Measurements from ENCODE around the gene TMEM212. TPM values are rescaled to one million over a fixed set of nuclear protein-coding genes. Genes with fewer than 3 reads are reported as not detected.
"Not testable (repeated sequence)": the region's sequence is repeated elsewhere in the genome, so short reads cannot be mapped to it uniquely, and the experiment has no call there.

The TMEM212 gene
- total RNA-seq, 1 experiment from 2014 or later: not detected

DNA sequence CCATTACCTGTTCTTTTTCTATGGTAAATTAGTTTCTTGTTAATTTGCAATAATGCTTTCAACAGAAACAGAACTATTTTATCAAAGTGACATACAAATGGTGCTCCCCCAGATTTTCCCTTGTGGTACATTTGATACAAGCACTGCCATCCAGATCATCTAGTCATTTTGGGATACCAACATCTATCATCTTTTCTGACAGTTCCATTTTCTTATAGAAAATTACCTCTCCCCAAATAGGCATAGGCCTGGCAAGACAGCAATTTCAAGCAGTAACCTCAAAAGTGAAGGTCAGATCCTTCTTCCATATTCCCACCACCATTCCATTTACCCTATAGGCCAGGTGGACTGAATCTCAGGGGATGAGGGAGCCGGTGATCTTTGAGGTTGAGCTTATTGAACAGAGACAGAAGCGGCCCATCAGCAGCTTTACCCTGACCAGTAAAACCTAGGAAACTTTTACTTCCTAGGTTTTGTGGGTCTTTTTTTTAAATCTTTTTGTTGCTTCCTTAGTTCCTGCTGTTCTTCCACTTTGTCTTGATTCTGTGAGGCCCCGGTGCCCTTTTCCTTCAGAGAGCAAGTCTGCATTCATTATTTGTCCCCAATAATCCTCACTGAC is 29.8 kb upstream of the TMEM212 start:
- no peak for DNase-seq (ENCODE audit: low spot score)

GRCh38 chr3:171813897-171814460 is 29.2 kb upstream of the TMEM212 start:
- DNase-seq (ENCODE audit: low spot score): no peak

GRCh38 chr3:171814662-171815061 is 28.5 kb upstream of the TMEM212 start:
- DNase-seq (ENCODE audit: low spot score): not testable (repeated sequence)

DNA sequence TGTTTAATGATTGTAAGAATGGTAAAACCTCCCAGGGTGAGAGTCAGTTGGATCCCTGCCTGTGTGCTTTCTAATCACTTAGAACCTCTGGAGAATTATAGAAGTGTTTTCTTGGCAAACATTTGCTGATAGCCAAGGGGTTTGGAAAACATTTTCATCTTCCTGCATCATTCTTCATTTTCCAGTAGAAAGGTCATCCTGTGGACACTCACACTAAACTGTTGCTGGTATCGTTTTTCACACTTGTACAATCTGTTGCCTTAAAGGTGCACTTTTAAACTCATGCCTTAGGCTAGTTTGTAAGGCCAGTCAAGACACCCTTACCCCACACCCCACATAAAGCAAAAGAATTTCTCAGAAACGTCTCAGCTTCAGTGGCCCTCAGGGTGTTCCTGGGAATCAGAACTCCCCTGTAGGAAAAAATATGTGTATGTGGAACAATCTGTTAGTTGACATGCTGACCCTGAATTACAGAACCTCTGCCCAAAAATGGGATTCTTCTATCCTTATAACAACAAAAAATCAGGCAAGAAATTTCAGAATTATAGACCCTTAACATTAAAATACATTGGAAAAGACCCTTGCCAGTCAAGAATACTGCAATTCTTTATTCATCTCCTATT is 27.1 kb upstream of the TMEM212 start:
- no peak for DNase-seq (ENCODE audit: low spot score)

DNA sequence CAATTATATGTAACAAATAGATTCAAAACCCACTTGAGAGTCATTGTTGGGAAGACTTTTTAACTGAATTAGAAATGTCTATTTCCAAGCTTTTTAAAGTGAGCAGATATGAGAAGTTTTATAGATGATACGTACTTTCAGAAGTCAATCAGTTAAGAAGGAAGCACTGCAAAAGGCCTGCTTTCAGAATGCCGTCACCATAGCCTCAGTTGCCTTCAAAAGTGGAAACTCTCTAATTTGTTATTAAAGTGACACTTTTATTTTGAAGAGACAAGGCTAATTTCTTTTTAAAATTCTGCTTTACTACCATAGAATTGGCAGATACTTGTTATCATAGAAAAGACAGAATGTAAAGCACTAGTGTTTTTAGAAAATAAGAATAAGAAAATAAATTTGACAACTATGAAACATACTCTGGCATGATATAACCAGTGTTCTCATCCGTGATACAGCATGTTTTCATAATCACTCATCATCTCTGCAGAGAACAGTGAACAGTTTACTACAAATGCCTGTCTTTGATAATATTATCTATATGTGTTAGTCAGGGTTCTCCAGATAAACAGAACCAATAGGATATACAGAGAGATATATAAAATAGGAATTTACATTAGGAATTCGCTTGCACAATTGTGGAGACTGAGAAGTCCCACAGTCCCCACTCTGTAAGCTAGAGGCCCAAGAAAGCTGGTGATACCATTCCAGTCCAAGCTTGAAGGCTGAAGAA is 25.9 kb upstream of the TMEM212 start:
- no peak for DNase-seq (ENCODE audit: low spot score)

GRCh38 chr3:171821044-171821443 is 22.1 kb upstream of the TMEM212 start:
- no peak for DNase-seq (ENCODE audit: low spot score)

DNA sequence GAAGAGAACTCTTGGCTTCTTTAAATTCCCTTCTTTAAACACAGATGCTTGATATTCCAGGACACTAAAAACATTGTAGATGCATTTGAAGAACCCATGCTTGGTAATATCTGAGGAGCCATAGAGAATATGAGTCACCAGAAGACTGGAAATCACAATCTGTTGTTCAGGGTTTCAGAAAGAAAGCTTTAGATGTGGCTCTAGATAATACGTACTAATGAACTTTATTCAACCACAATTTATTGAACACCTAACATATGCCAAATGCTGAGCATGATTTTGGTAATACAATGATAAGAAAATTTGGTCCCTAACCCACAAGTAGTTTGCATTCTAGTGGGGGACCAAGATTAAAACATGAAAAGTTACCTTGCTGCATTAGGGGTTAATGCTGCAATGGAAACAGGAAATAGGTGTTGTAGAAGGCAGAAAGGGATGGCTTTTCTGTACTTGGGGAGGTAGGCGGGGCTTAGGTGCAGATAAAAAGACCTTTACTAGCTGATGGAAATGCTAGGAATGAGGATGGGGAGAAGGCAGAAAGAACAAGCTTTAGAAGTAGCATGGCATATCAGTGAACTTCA is 21.3 kb upstream of the TMEM212 start:
- no peak for DNase-seq (ENCODE audit: low spot score)

- no peak for DNase-seq (ENCODE audit: low spot score)
These were observed 20.6 kb upstream of the TMEM212 start for GRCh38 chr3:171822431-171823106.

GRCh38 chr3:171824116-171824515 is 19.0 kb upstream of the TMEM212 start:
- DNase-seq (ENCODE audit: low spot score): no peak

DNA sequence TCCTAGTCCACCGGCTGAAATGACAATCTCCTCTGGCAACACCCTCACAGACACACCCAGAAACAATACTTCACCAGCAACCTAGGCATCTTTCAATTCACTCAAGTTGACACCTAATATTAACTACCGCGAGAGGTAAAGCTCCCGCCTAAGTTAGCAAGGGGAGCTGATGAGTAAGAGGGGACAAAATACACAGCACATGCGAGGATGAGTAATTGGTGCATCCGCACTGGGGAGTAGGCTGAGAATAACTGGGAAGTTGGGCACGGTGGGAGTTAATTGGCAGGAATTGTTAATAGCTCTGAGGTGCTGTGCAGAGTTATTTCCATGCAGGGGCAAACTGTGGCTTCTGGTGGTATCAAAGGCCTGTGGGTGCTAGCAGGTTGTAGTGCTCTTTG is 18.3 kb upstream of the TMEM212 start:
- no peak for DNase-seq (ENCODE audit: low spot score)

GRCh38 chr3:171825222-171825828 is 17.8 kb upstream of the TMEM212 start:
- DNase-seq (ENCODE audit: low spot score): peak; percentile 72

- DNase-seq (ENCODE audit: low spot score): no peak
These were observed 15.8 kb upstream of the TMEM212 start for GRCh38 chr3:171827385-171827784.

DNA sequence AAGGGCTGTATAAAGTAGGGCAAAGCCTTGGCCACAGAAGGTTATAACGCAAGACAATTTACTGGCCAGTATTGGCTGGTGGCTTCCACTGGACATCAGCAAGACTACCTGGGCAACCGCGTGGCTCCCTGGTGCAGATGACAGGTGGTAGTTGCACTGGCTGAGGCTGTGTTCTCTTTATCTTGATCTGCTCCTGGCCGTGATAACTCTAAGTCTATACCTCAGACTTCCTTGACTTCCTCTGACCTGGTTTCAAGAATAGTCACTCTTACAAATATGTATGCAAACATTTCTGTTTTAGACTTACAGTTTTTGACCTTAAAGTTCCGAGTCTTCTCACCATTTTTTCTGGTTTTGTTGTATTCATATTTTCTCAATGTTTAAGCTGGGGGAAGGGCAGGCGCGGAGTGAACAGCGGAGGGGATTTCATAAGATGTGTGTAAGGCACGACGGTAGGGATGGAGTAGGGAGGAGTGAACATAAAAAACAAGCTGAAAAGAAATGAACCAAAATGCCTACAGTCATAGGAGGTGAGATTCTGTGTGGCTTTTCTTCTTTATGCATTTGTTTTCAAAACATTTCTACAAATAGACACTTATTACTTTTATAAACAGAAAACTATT is 15.2 kb upstream of the TMEM212 start:
- no peak for DNase-seq (ENCODE audit: low spot score)

GRCh38 chr3:171828902-171829770 is 14.0 kb upstream of the TMEM212 start:
- no peak for DNase-seq (ENCODE audit: low spot score)

DNA sequence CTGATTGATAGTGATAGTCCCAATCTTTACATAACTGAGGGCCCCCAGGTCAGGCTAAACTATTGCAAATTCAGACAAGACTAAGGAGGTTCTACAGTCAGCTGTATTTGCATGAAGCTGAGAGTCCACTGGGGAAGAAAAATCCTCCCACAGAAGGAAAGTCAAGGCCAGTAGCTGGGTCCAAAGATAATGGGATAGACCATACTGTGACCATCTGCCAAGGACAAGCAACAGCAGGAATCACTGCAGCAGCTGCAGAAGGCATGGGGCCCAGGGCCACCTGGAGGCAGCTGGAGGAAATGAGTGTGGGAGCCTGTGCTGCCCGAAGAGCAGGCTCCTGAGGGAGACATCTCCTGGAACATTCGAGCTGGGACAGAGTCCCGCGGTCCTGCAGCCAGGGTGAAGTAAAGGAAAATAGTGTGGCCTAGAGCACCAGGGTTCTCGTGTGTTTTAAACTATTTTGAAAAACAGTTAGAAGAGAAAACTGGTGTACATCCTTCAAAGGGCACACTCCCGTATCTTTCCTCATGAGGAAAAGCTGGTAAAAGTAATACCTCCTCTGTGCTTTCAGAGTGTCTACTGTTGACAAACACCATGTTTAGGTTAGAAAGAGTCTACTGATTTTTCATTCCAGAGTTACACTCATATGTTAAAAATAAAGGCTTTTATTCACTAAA is 13.2 kb upstream of the TMEM212 start:
- DNase-seq (ENCODE audit: low spot score): peak; percentile 80

GRCh38 chr3:171830518-171830875 is 12.7 kb upstream of the TMEM212 start:
- no peak for DNase-seq (ENCODE audit: low spot score)

- no peak for DNase-seq (ENCODE audit: low spot score)
These were observed 11.2 kb upstream of the TMEM212 start for GRCh38 chr3:171831936-171832335.

DNA sequence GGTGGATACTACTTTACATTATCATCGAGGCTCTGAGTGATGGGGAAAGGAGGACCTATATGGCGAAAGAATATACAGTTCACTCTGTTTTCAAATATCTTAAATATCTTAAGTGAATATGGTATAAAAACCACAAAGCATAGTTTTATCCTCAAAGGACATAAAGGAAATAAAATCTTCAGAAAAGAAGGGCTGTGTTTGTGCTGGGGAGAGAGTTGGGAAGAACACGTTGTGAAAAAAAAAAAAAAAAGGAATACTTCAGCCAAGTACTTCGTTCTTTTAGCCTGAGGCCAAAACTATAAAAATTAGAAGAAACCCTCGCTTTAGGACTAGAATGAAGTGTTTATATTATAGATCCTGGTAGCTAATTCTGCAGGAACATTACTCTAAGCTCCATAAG is 10.2 kb upstream of the TMEM212 start:
- DNase-seq (ENCODE audit: low spot score): no peak

- peak; percentile 54 for DNase-seq (ENCODE audit: low spot score)
These were observed 9.2 kb upstream of the TMEM212 start for GRCh38 chr3:171833789-171834460.
